ENCODE measurements around the gene CDH24. TPM values are rescaled to one million over a fixed set of nuclear protein-coding genes. Genes with fewer than 3 reads are reported as not detected.

Gene CDH24
- total and polyA plus RNA-seq, 2 of the 13 experiments (the other 11 are each of a cell fraction or from before 2014, with no cell fraction given), result 0.69 to 0.99 TPM

GRCh38 chr14:23091294-23092225, 34.2 kb upstream of the CDH24 start (continued):
- TF ChIP-seq MXD3 (CRISPR knock-in tag; IDR thresholded peaks at IDR 0.05), result no peak
- TF ChIP-seq SSRP1 (CRISPR knock-in tag; IDR thresholded peaks at IDR 0.05), result 0 out of 2 replicates have a peak, but pooled peaks have one; percentile 54
- TF ChIP-seq ZNF432 (CRISPR knock-in tag; IDR thresholded peaks at IDR 0.05; ENCODE audit: borderline replicate concordance), result no peak
- TF ChIP-seq MED13 (CRISPR knock-in tag; IDR thresholded peaks at IDR 0.05), result no peak
- 0 out of 2 replicates have a peak, but pooled peaks have one; percentile 37 for TF ChIP-seq BORCS8-MEF2B (CRISPR knock-in tag; IDR thresholded peaks at IDR 0.05)
- no peak for TF ChIP-seq ZSCAN29 (CRISPR knock-in tag; conservative IDR thresholded peaks at IDR 0.05)
- no peak for TF ChIP-seq KLF11 (CRISPR knock-in tag; IDR thresholded peaks at IDR 0.05)
- TF ChIP-seq TBP (CRISPR knock-in tag; IDR thresholded peaks at IDR 0.05), result no peak
- no peak for TF ChIP-seq YEATS2 (CRISPR knock-in tag; IDR thresholded peaks at IDR 0.05; ENCODE audit: borderline replicate concordance)
- TF ChIP-seq ZNF572 (CRISPR knock-in tag; IDR thresholded peaks at IDR 0.05), result no peak
- TF ChIP-seq CHD2 (IDR thresholded peaks at IDR 0.05; ENCODE audit: low read depth, low read length), result no peak
- no peak for TF ChIP-seq TEAD3 (CRISPR knock-in tag; optimal IDR thresholded peaks at IDR 0.05; ENCODE audit: borderline replicate concordance)
- TF ChIP-seq ZNF407 (CRISPR knock-in tag; IDR thresholded peaks at IDR 0.05; ENCODE audit: not compliant biosample characterization), result no peak
- TF ChIP-seq ZNF136 (CRISPR knock-in tag; IDR thresholded peaks at IDR 0.05; ENCODE audit: low read depth), result no peak
- no peak for TF ChIP-seq SKI (IDR thresholded peaks at IDR 0.05; ENCODE audit: partially characterized antibody)
- TF ChIP-seq ZHX1 (CRISPR knock-in tag; IDR thresholded peaks at IDR 0.05; ENCODE audit: low read depth), result no peak
- TF ChIP-seq TBL1XR1 (IDR thresholded peaks at IDR 0.05; ENCODE audit: borderline replicate concordance, low read length, partially characterized antibody), result no peak
